Testis (tissue), 3 donors: ENCODE measurements around the gene CCDC102A. TPM values are rescaled to one million over a fixed set of nuclear protein-coding genes. Genes with fewer than 3 reads are reported as not detected.
"Not testable (repeated sequence)": the region's sequence is repeated elsewhere in the genome, so short reads cannot be mapped to it uniquely, and the experiment has no call there.

Experiments
- DNase-seq: peaks from one replicate; pipeline ENCODE4 v3.0.0-alpha.2; 2019
- H3K27ac ChIP-seq, 2 donors: fragments of 200-600 bp; sonication (generic); one replicate each; pipeline ENCODE4 v1.5.1; 2019
- H3K27me3 ChIP-seq: fragments of 200-600 bp; sonication (generic); one replicate; pipeline ENCODE4 v1.5.1; 2019
- H3K36me3 ChIP-seq: fragments of 200-600 bp; sonication (generic); one replicate; pipeline ENCODE4 v1.5.1; 2017; ENCODE audit warnings: low read depth; ENCODE audit errors: missing control alignments
- H3K4me1 ChIP-seq: fragments of 200-600 bp; sonication (generic); one replicate; pipeline ENCODE4 v1.5.1; 2019
- H3K4me3 ChIP-seq, 2 donors: fragments of 200-600 bp; sonication (generic); one replicate each; pipeline ENCODE4 v1.5.1; 2017 to 2019
- H3K9me3 ChIP-seq: fragments of 200-600 bp; sonication (generic); one replicate; pipeline ENCODE4 v1.5.1; 2017
- POLR2A ChIP-seq: fragments of 450-650 bp; IDR thresholded peaks from one replicate; pipeline ENCODE4 v1.6.1; 2017; ENCODE audit warnings: antibody characterized with exemption, mild to moderate bottlenecking, moderate library complexity
- WGBS, 2 donors: methylation state at CpG; one replicate each; pipeline ENCODE4 v1.1.5; 2018; 5-methylcytosine and 5-hydroxymethylcytosine counted together
- intact Hi-C: fragments of 100-400 bp; cut with DNase I; formaldehyde crosslinking; loops from one replicate; pipeline ENCODE4 v1.15.1; 2023; ENCODE audit warnings: low total_unique reads
- polyA plus RNA-seq: library from polyadenylated mRNA; stranded (reverse); fragments of 350-450 nt; fragmentation: Illumina TruSeq; extraction: RNeasy Lipid Tissue Mini Kit (QIAGEN cat#74804); gene quantifications from one replicate; pipeline ENCODE4 v1.2.3, GENCODE V29; 2014; ENCODE audit warnings: low read depth, low replicate concordance; ENCODE audit not compliant: insufficient read depth
- total RNA-seq, 2 donors: library from RNA; depleted of rRNA; stranded (reverse); fragments of >200 nt; gene quantifications; one replicate each; pipeline ENCODE4 v1.2.3, GENCODE V29; 2016
- TF ChIP-seq, protein P1 (sequence below), 3 experiments: fragments of 450-650 bp in 2 of 3; fragments of 200-600 bp in 1 of 3; sonication (generic) in 1 of 3; IDR thresholded peaks; one replicate each; pipeline ENCODE4 v1.5.1; 2016 to 2019; ENCODE audit warnings: antibody characterized with exemption in 3 of 3, mild to moderate bottlenecking in 2 of 3, moderate library complexity in 1 of 3

The CCDC102A gene
- total and polyA plus RNA-seq, 3 donors from 2014 or later = 7.7 to 16.7 (median 13.1) TPM

DNA sequence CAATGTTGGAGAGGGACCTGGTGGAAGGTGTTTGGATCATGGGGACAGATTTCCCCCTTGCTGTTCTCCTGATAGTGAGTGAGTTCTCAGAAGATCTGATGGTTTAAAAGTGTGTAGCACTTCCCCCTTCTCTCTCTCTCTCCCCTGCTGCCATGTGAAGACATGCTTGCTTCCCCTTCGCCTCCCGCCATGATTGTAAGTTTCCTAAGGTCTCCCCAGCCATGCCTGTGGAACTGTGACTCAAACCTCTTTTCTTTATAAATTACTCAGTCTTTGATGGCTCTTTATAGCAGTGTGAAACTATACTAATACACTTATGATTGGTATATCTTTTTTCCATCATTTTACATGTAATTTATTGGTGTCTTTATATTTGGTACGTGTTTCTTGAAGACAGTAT lies 19.5 kb upstream of the CCDC102A start:
- H3K36me3 ChIP-seq = no peaks in the 10 kb centered on the region
- H3K27ac ChIP-seq = no peak overlapping the region
- no peaks in the 10 kb centered on the region for H3K9me3 ChIP-seq
- intact Hi-C loops = no loop called here
- H3K4me3 ChIP-seq = no peak overlapping the region
- TF ChIP-seq, protein P1, sequence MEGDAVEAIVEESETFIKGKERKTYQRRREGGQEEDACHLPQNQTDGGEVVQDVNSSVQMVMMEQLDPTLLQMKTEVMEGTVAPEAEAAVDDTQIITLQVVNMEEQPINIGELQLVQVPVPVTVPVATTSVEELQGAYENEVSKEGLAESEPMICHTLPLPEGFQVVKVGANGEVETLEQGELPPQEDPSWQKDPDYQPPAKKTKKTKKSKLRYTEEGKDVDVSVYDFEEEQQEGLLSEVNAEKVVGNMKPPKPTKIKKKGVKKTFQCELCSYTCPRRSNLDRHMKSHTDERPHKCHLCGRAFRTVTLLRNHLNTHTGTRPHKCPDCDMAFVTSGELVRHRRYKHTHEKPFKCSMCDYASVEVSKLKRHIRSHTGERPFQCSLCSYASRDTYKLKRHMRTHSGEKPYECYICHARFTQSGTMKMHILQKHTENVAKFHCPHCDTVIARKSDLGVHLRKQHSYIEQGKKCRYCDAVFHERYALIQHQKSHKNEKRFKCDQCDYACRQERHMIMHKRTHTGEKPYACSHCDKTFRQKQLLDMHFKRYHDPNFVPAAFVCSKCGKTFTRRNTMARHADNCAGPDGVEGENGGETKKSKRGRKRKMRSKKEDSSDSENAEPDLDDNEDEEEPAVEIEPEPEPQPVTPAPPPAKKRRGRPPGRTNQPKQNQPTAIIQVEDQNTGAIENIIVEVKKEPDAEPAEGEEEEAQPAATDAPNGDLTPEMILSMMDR (IDR thresholded peaks at IDR 0.05) = no peak
- TF ChIP-seq POLR2A = no peak
- H3K27me3 ChIP-seq = no peaks in the 10 kb centered on the region
- no peaks in the 10 kb centered on the region for H3K4me1 ChIP-seq
- no peak for DNase-seq
- 87 to 95% methylated on average over 3 of the region's 3 CpGs for WGBS, 2 donors

DNA sequence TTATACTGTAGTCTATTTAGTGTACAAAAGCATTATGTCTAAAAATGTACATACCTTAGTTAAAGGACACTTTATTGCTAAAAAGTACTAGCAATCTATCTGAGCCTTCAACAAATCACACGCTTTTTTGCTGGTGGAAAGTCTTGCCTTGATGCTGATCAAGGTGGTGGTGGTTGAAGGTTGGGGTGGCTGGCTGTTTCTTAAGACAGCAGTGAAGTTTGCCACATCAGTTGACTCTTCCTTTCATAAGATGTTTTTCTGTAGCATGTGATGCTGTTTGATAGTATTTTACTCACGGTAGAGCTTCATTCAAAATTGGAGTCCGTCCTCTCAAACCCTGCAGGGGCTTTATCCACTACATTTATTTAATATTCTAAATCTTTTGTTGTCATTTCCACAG lies 14.7 kb upstream of the CCDC102A start:
- no peak overlapping the region for H3K27ac ChIP-seq
- H3K27me3 ChIP-seq = no peaks in the 10 kb centered on the region
- H3K36me3 ChIP-seq = no peaks in the 10 kb centered on the region
- no peak overlapping the region for H3K4me3 ChIP-seq
- no peaks in the 10 kb centered on the region for H3K9me3 ChIP-seq
- no peaks in the 10 kb centered on the region for H3K4me1 ChIP-seq
- intact Hi-C loops = no loop called here
- WGBS, 2 donors = 93% methylated on average over 3 of the region's 3 CpGs
- DNase-seq = no peak
- no peak for TF ChIP-seq POLR2A
- TF ChIP-seq, protein P1 (IDR thresholded peaks at IDR 0.05) = no peak

DNA sequence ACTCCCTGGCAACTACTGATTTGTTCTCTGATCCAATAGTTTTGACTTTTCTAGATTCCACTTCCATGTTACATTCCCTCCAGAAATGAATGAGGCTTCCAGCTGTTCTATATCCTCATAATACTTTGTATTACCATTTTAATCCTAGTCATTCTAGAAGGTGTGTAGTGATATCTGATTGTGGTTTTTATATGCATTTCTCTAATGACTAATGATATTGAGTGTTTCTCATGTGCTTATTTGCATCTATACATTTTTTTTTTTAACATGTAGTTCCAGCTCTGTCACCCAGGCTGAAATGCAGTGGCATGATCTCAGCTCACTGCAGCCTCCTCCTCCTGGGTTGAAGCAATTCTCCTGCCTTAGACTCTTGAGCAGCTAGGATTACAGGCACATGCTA lies 13.4 kb upstream of the CCDC102A start:
- TF ChIP-seq POLR2A = no peak
- TF ChIP-seq, protein P1 (IDR thresholded peaks at IDR 0.05) = no peak
- Histone ChIP-seq H3K9me3 (no peaks in the 10 kb centered on the region), H3K27me3 (no peaks in the 10 kb centered on the region), H3K27ac (no peak overlapping the region), H3K4me3 (no peak overlapping the region), H3K36me3 (no peaks in the 10 kb centered on the region), H3K4me1 (no peaks in the 10 kb centered on the region)
- intact Hi-C loops = no loop called here
- no peak for DNase-seq

DNA sequence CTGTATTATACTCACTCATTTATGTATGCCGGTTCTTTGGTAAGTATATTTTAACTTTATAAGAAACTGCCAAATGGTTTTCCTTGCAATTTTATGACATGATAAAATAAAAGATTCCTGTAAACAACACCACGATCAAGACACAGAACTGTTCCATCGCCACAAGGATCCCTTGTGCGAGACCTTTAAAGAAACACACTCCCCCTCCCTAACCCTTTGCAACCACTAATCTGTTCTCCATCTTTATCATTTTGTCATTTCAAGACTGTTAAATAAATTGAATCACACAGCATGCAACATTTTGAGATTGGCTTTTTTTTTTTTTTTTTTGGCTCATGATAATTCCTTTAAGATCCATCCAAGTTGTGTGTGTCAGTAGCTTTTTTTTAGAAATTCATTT lies 12.0 kb upstream of the CCDC102A start:
- no peak for DNase-seq
- 79 to 85% methylated on average over 4 of the region's 4 CpGs for WGBS, 2 donors
- no peaks in the 10 kb centered on the region for H3K36me3 ChIP-seq
- TF ChIP-seq, protein P1 (IDR thresholded peaks at IDR 0.05) = no peak
- no peaks in the 10 kb centered on the region for H3K27me3 ChIP-seq
- no peaks in the 10 kb centered on the region for H3K4me1 ChIP-seq
- H3K27ac ChIP-seq = no peak overlapping the region
- no peaks in the 10 kb centered on the region for H3K9me3 ChIP-seq
- H3K4me3 ChIP-seq = no peak overlapping the region
- intact Hi-C loops = no loop called here

DNA sequence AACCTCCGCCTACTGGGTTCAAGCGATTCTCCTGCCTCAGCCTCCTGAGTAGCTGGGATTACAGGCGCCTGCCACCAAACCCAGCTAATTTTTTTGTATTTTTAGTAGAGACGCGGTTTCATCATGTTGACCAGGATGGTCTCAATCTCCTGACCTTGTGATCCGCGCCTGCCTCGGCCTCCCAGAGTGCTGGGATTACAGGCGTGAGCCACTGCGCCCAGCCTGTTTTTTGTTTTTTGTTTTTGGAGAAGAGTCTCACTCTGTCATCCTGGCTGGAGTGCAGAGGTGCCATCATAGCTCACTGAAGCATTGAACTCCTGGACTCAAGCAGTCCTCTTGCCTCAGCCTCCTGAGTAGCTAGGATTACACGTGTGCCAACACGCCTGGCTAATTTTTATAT lies 11.2 kb upstream of the CCDC102A start:
- H3K4me3 ChIP-seq, intact Hi-C loops, H3K36me3 ChIP-seq, DNase-seq, H3K27me3 ChIP-seq, H3K9me3 ChIP-seq, H3K4me1 ChIP-seq, H3K27ac ChIP-seq: not testable (repeated sequence)
- 93 to 95% methylated on average over 12 of the region's 12 CpGs for WGBS, 2 donors
